Thyroid gland (tissue), 4 donors: ENCODE data around the gene NRIP1.

ENCODE experiments used
- CTCF ChIP-seq, 6 experiments: fragments of 200-600 bp in 3 of 6; fragments of 450-650 bp in 3 of 6; sonication (generic) in 3 of 6; IDR thresholded peaks; one replicate each; pipeline ENCODE4 v1.5.1; 2016 to 2019; ENCODE audit warnings: antibody characterized with exemption in 6 of 6, mild to moderate bottlenecking in 2 of 6, inconsistent platforms in 1 of 6, moderate library complexity in 1 of 6
- POLR2A ChIP-seq, 2 donors: fragments of 450-650 bp; IDR thresholded peaks; one replicate each; pipeline ENCODE4 v1.6.1; 2017; ENCODE audit warnings: antibody characterized with exemption in 2 of 2, mild to moderate bottlenecking in 2 of 2, moderate library complexity in 1 of 2

- TF ChIP-seq CTCF (IDR thresholded peaks at IDR 0.05) (no peak), POLR2A (IDR thresholded peaks at IDR 0.05) (no peak)
Measured at GRCh38 chr21:15108801-15109200, 44.0 kb upstream of the NRIP1 start.
